DLD1 (cell line): Measurements from ENCODE around the gene HPSE.
"Not testable (repeated sequence)": the region's sequence is repeated elsewhere in the genome, so short reads cannot be mapped to it uniquely, and the experiment has no call there.

Experiments used
- in situ Hi-C: cut with HindIII; loops from 2 replicates; pipeline ENCODE4 v1.10.0; 2017; ENCODE audit warnings: low sequenced_read_pairs

The HPSE gene

DNA sequence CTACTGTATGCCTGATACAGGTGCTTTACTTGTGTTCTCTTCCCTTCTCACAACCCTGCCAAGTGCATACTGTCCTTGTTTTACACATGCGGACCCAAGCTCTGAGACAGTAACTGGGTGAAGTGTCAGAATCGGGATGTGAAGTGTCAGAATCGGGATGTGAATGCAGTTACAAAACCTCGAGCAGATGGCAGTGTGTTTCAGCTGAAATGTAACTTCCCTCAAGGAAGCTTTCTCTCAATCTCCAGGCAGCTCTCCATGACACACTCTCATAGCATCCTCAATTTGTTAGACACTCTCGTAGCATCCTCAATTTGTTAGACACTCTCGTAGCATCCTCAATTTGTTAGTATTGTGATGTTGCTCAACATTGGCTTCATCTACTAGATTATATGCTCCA lies 1.1 kb upstream of the HPSE start:
- in situ Hi-C loops, result no loop called here

DNA sequence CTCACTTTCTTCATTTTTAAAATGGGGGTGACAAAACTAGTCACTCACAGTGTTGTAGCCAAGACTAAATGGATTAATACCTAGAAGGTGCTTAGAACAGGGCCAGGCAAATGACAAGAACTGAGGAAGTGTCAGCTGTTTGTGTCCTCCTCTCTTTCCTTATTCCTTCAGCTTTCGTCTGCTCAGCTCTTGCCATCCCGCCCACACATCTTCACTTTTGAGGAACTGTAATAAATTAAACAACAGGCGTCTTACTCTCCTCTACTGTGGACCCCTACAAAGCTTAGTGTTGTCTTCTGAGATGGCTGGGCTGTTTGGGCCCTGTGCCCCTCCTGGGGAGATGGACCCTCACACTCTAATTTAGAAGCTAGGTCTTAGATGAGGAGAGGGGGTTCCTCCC lies 2.7 kb downstream of the HPSE start:
- in situ Hi-C loops, result no loop called here

DNA sequence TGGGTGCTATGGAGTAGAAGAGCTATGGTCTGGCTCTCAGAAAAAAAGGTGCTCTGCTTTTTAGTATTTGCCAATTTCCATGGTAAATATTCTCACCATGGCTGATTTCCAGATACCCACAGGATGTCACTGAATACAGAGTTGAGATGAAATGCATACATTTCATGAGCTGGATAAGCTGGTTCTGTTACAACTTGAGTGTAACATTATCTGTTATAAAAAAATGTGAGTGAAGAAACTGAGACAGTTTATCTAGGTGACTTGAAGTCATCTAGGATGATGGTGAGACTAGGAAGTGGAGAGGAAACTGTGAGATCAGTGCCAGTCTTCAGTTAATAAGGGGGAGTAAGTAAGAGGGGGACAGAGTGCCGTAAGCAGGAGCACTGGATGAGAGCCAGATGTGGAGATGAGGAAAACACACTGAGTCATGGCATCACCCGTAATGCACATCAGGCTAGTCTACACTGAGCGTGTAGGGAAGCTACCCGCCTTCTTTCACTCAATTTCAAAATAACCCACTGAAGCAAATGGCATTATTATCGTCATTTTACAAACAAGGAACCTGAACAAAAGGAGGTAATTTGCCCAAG lies 5.0 kb downstream of the HPSE start:
- in situ Hi-C loops, result no loop called here

DNA sequence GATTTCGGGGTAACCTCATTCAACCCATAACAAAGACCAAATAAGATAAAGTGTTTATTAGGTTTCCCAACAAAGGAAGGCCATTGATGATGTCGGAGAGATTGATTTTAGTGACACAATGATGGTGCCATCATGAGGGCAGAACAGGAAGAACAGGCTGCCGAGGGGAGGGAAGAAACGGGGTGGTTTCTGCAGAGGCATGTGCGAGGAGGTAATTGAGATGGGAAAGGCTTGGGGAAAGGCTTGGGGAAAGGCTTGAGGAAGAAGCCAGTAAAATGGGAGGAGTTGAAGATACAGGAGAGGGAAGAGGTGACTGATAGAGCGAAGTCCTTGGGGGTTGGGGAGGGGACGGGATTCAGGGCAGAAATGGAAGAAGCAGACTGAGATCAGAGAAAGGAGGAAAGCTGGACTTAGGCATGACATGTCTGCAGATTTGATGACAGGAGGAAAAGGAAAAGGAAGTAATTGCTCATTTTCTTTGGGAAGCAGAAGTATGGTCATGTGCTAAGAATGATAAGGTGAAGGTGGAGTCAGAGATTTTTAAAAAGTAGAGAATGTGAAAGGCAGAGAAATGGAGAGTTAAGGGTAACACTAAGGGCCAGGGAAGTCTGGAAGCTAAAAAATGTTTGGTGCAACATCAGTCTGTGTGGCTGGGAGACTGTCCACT lies 6.0 kb downstream of the HPSE start:
- in situ Hi-C loops, result no loop called here

DNA sequence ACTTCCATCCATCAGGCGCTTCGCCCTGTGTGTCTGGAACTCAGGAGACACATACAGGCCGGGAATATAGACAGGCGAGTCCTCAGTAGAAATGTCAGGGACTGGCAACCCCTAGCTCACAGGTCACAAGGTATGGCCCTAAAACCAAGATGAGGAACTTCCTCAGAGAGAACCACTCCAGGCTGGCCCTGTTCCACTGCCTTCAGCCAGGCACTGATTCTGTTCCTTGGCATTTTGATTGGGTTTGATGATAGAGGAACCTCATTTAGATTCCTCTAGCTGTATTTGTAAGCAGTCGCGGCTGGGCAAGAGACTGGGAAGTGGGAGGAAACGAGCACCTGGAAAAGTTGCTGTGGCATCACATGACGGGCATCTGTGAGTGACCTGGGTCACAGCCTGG lies 8.1 kb downstream of the HPSE start:
- in situ Hi-C loops, result no loop called here

DNA sequence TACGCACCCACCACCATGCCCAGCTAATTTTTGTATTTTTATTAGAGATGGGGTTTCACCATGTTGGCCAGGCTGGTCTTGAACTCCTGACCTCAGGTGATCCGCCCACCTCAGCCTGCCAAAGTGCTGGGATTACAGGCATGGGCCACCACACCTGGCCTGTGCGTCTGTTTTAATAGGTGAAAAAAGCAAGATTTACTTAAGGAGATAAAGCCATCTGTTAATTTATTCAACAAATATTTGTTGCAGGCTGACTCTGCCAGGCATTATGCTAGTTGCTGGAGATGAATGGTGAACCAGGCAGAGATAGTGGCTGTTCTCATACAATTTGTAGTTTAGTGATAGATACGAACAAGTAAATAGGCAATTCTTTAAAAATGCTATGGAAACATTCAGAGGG lies 9.3 kb downstream of the HPSE start:
- in situ Hi-C loops, result not testable (repeated sequence)

DNA sequence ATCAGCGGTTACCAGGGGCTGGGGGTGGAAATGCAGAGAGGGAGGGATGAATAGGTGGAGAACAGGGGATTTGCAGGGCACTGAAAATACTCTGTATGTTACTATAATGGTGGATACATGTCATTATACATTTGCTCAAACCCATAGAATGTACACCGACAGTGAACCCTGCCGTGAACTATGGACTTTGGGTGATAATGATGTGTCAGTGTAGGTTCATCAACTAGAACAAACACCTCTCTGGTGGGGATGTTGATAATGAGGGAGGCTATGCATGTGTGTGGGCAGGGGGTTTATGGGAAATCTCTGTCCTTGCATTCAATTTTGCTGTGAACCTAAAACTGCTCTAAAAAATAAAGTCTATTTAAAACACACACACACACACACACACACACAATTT lies 11.5 kb downstream of the HPSE start:
- in situ Hi-C loops, result no loop called here

DNA sequence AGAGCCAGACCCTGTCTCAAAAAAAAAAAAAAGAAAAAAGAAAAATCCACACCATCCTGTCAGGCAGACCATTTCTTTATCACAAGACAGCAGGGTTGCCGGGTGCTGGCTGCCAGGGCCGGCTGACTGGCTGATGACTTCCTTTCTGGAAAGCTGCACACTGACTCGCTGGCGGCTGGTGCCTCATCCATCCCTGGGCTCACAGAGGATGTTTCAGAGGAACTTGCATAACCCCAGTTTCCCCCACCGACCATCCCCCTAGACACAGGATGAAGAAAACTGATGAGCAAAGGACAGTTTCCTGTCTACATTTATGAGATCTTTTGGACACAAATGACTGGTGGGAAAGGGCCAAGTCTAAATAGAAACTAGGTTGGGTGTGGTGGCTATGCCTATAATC lies 14.1 kb downstream of the HPSE start:
- in situ Hi-C loops, result no loop called here

DNA sequence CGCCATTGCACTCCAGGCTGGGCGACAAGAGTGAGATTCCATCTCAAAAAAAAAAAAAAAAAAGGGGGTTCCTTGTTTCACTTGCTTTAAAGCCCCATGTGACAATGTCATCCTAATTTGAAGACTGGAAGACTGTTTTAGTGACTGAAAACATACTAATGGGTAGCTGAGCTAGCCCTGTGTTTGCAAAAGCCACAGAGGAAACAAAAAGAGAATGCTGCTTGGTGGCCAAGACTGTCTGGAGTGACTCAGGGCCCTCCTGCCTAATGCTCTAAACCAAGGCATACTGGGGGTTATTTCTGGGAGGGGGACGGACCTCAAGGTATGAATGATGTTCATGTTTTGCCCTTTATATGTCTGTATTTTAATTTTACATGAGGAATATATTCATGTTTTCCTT lies 16.0 kb downstream of the HPSE start:
- in situ Hi-C loops, result no loop called here

DNA sequence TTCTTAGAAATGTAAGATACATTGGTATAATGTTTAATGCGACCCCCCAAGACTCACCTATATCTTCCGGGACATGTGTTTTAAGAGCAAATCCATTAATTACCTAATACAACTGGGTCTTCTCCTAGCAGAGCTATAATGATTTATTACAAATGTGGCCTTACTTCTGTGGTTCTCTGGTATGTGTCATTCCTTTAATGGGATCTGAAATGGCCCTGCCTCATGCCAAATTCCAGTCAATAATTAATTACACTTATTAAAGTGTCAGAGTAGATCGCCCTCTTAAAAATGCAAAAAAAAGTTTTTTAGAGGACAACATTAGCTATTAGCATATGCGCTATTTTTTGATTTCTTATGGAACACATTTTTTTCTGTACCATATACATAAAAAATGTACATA lies 17.0 kb downstream of the HPSE start:
- in situ Hi-C loops, result no loop called here

DNA sequence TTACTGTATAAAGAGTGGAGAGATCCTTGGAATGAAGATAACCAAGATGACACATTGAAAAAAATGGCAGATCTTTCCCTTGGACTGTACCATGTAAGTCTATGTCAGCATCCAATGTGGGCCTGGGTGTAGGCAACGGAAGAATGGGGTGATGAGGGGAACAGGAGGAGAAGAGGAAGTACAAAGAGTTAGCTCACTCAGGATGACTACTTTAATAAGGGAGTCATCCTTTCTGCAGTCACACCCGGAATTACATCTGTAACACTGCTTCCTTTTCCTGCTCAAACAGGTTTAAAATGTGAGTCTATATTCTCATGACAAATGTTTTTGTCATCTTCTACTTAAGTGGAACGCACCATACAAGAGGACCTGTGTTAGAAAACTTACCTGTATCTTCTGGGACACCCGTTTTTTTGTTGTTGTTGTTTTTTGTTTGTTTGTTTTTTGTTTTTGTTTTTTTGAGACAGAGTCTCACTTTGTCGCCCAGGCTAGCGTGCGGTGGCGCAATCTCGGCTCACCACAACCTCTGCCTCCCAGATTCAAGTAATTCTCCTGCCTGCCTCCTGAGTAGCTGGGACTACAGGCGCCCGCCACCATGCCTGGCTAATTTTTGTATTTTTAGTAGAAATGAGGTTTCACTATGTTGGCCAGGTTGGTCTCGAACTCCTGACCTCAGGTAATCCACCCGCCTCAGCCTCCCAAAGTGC lies 18.0 kb downstream of the HPSE start:
- in situ Hi-C loops, result no loop called here

DNA sequence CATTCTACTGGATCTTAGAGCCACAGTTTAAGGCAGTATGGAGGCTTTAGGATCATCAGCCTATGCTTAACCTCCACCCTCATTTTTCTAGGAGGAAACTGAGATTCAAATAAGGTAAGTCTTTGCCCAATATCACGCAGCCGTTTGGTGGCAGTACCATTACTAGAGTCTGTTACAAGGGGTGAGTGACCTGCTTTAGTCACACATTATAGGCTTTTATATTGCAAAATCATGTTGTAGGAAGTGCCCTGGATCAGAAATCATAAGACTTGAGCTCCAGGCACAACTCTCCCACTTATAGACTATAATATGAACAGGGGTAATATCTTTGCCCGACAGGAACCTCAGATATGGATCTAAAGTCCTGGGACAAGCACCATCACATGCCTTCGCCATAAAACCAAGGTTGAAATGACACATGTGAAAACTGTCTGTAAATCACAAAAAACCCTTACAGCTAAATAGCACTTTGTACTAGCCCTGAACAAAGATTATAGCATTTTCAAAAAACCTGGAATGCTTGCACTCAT lies 19.2 kb downstream of the HPSE start:
- in situ Hi-C loops, result no loop called here

DNA sequence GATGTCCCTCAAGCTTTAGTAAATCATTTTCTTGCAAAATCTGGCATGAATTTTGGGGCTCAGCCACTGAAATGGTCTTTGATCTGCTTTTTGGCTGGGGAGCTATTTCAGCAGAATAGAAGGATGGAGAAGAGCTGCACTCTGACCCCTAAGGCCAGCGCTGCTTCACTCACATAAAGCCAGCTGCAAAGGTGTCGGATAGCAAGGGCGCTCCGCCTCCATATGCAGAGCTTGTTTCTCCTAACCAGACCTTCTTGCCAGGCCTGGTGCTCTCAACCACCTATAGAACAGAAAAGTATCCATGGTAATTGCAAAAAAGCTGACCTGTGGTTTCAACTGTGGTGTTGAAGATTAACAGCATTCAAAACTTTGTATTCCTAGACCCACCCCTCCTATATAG lies 26.0 kb downstream of the HPSE start:
- in situ Hi-C loops, result no loop called here

DNA sequence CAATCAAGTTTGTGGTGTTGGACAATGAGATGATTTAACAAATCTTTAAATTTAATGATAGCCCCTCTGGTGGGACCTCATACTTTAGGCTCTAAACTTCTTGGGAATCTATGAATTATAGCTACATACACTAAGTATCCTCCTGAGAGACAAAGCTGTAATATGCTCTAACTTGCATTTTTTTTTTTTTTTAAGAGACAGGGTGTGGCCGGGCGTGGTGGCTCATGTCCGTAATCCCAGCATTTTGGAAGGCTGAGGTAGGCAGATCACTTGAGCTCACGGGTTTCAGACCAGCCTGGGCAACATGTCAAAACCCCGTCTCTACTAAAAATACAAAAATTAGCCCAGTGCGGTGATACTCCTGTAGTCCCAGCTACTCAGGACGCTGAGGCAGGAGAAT lies 26.7 kb downstream of the HPSE start:
- in situ Hi-C loops, result no loop called here

DNA sequence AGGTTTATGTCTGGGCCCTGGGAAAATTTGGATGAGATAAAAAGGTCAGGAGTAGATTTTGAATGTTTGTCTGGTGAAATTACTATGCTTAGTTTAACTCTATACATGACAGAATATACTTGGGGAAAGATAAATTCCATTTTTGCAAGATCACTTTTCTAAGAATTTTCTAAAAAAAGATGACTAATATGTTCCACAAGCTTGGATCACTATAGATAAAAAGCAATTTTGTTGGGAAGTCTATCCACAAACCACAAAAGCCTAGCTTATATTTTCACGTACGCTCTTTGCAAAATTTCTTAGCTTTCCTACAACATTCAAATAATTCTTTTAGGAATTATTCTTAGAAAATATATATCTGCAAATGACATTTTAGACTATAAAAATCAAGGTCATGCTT lies 29.5 kb downstream of the HPSE start:
- in situ Hi-C loops, result no loop called here

DNA sequence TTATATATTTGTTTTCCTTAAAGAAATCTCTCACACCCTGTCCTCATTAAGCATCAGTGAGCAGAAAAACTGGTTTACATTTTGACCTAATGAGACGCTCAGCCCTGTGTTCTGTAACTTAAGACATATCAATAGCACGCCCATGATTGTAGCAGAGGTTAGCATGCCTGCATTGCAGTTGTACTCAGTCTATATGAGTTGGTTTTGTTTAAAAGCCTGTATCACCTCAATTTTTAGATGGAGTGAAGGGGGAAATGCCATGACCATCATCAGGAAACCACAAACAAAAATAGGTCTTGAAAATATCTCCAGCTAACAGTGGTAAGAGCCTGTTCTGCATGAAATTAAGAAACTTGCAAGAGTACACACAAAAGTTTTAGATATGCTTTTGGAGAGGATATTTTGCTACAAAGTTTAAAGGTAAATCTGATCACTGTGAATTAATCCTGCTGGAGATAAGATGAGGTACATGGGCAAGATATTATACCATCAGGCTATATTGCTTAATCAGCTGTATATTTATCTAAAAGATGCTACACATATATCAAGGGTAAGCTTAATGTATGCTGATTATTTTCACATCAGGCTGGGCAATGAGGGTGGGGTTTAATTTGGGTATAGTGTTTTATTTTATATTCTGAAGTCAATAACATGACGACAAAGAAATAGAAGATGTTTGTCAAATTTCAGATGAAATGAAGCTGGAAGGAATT lies 36.9 kb downstream of the HPSE start:
- in situ Hi-C loops, result no loop called here

DNA sequence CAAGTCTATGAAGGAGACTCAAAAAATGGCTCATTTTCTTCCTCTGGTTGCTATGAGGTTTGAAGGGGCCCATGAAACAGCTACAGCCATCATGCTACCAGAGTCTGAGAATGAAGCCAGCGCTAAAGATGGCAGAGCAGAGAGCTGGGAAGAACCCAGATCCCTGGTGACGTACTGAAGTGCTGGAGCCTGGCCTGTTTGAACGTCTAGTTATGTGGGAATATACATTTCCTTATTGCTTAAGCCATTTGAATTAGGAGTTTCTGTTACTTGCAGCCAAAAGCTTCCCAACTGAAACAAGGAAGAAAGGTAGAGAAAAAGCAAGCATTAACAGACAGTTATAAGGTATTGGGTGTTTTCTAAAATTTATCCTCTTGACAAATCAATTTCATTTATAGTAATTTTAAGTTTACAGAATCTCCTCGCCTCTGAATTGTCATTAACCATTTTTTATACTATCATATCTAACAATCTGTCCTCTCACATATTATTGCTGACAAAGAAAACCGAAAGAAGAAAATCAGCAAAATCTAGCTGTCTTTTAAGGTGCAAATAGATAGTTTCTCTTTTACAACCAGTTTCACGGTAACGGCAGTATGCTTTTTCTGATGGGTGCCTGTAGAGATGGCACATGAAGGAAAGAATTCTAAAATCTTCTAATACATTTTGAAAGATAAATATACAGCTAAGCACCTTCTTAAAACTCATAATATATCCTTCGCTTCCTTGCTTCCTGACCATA lies 41.2 kb downstream of the HPSE start:
- in situ Hi-C loops, result no loop called here

DNA sequence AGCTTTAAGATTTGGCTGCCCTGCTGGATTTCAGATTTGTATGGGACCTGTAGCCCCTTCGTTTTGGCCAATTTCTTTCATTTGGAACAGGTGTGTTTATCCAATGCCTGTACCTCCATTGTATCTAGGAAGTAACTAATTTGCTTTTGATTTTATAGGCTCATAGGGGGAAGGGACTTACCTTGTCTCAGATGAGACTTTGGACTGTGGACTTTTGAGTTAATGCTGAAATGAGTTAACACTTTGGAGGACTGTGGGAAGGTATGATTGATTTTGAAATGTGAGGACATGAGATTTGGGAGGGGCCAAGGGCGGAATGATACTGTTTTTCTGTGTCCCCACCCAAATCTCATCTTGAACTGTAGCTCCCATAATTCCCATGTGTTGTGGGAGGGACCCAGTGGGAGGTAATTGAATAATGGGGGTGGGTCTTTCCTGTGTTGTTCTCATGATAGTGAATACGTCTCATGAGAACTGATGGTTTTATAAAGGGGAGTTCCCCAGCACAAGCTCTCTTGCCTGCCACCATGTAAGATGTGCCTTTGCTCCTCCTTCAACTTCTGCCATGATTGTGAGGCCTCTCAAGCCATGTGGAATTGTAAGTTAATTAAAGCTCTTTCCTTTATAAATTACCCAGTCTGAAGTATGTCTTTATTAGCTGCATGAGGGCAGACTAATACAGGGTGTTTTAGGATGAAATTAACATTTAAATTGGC lies 44.4 kb downstream of the HPSE start:
- in situ Hi-C loops, result not testable (repeated sequence)

DNA sequence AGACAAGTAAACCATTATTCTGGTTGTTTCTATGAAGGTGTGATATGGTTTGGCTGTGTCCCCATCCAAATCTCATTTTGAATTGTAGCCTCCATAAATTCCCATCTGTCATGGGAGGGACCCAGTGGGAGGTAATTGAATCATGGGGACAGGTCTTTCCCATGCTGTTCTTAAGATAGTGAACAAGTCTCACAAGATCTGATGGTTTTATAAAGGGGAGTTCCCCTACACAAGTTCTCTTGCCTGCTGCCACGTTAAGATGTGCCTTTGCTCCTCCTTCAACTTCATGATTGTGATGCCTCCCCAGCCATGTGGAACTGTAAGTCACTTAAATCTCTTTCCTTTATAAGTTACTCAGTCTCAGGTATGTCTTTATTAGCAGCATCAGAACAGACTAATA lies 46.3 kb downstream of the HPSE start:
- in situ Hi-C loops, result not testable (repeated sequence)

DNA sequence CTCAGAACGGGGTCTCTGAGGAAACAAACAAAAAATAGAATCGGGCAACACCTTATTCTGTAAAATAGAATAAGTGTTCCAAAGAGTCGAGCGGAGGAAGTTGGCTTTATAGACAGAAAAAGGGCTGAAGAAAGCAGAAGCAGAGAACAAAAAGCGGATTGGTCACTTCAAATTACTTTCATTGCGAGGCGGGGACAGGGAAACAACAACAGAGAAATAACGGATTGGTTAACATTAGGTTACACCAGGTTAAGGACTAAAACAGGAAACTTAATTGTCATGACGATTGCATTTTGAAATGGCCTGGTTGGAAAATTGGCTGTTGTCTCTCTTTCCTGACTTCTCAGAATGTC lies 49.6 kb downstream of the HPSE start:
- in situ Hi-C loops, result no loop called here
